Panc1 (cell line): ENCODE measurements around the gene ENDOG. TPM values are rescaled to one million over a fixed set of nuclear protein-coding genes. Genes with fewer than 3 reads are reported as not detected.

Experiments used
- ATAC-seq: fragments of 200-7000 bp; cut with Tn5 transposase; 2 replicates; pipeline ENCODE4 v1.9.1; 2020; ENCODE audit warnings: mild to moderate bottlenecking, moderate library complexity
- BruUV-seq: library from RNA; stranded (reverse); fragments of 400-500 nt; replicated peaks from 2 replicates; lab custom pipeline; 2021; lab: Mats Ljungman, UMichigan
- CTCF ChIA-PET: fragments of 300-600 bp; sonication (Branson Sonifier 250); formaldehyde crosslinking; loops from one replicate; lab custom pipeline; 2022; ENCODE audit warnings: antibody characterized with exemption; lab: Charles Lee
- POLR2A ChIA-PET: fragments of 300-600 bp; sonication (Branson Sonifier 250); formaldehyde crosslinking; loops from one replicate; lab custom pipeline; 2022; ENCODE audit warnings: antibody characterized with exemption; lab: Charles Lee
- DNase-seq: peaks from one replicate; pipeline ENCODE4 v3.0.0-alpha.2; 2010; ENCODE audit warnings: low read depth, low spot score
- H3K27ac ChIP-seq: 2 replicates; pipeline ENCODE4 v1.5.1; 2011; ENCODE audit warnings: mild to moderate bottlenecking, low read length, inconsistent platforms
- H3K27me3 ChIP-seq: fragments of 200-500 bp; sonication (Bioruptor generic); 2 replicates; pipeline ENCODE4 v1.6.0; 2014; ENCODE audit warnings: low read length, inconsistent platforms; ENCODE audit not compliant: control insufficient read depth, insufficient read depth
- H3K36me3 ChIP-seq: fragments of 200-500 bp; sonication (Bioruptor generic); 2 replicates; pipeline ENCODE4 v1.5.1; 2014; ENCODE audit warnings: inconsistent platforms, mild to moderate bottlenecking, low read length, moderate library complexity; ENCODE audit not compliant: control insufficient read depth, insufficient read depth
- H3K4me1 ChIP-seq: 2 replicates; pipeline ENCODE4 v1.5.1; 2011; ENCODE audit warnings: inconsistent platforms, mild to moderate bottlenecking, low read length, moderate library complexity; ENCODE audit not compliant: control insufficient read depth, insufficient read depth
- H3K4me3 ChIP-seq, 2 experiments: 2 replicates each; pipeline ENCODE4 v1.5.1; 2011 to 2012; ENCODE audit warnings: low read depth in 2 of 2, low read length in 2 of 2, mild to moderate bottlenecking in 2 of 2, inconsistent platforms in 1 of 2, moderate library complexity in 1 of 2
- H3K9me3 ChIP-seq: fragments of 200-500 bp; sonication (Bioruptor generic); 2 replicates; pipeline ENCODE4 v1.5.1; 2014; ENCODE audit warnings: low read depth, mild to moderate bottlenecking, inconsistent platforms, low read length, moderate library complexity; ENCODE audit not compliant: control insufficient read depth, insufficient read depth
- CTCF ChIP-seq: fragments of 450-650 bp; IDR thresholded peaks from 2 replicates; pipeline ENCODE4 v1.5.1; 2017; ENCODE audit warnings: mild to moderate bottlenecking
- POLR2AphosphoS5 ChIP-seq: IDR thresholded peaks from 2 replicates; pipeline ENCODE4 v1.6.1; 2012; ENCODE audit warnings: mild to moderate bottlenecking, low read depth, low read length, moderate library complexity
- REST ChIP-seq, 2 experiments: IDR thresholded peaks; 2 replicates each; pipeline ENCODE4 v1.6.1; 2011 to 2012; ENCODE audit warnings: low read depth in 2 of 2, control low read depth in 1 of 2, low read length in 1 of 2, mild to moderate bottlenecking in 1 of 2, moderate library complexity in 1 of 2; ENCODE audit not compliant: insufficient read depth in 1 of 2
- SIN3A ChIP-seq: IDR thresholded peaks from 2 replicates; pipeline ENCODE4 v1.6.1; 2012; ENCODE audit warnings: low read depth, mild to moderate bottlenecking, low read length, moderate library complexity, borderline replicate concordance; ENCODE audit not compliant: insufficient read depth
- TCF7L2 ChIP-seq: IDR thresholded peaks from 2 replicates; pipeline ENCODE4 v1.6.1; 2011; ENCODE audit warnings: mild to moderate bottlenecking, low read depth, low read length, inconsistent platforms
- in situ Hi-C: cut with HindIII; loops from 2 replicates; pipeline ENCODE4 v1.10.0; 2016; ENCODE audit warnings: low sequenced_read_pairs, low pct_unique_long_range_greater_than_20kb
- intact Hi-C: fragments of 100-400 bp; cut with micrococcal nuclease; formaldehyde crosslinking; loops from one replicate; pipeline ENCODE4 v1.10.0; 2022; ENCODE audit not compliant: unreplicated experiment
- total RNA-seq: library from RNA; stranded (reverse); gene quantifications from one replicate; pipeline ENCODE4 v1.2.1, GENCODE V29; 2021; ENCODE audit not compliant: unreplicated experiment

The ENDOG gene
- total RNA-seq, 1 experiment from 2014 or later: 39.9 TPM

- Histone ChIP-seq H3K27me3 (no peaks in the 10 kb centered on the region), H3K4me3 (no peak overlapping the region), H3K36me3 (no peaks in the 10 kb centered on the region; the same call in 1 of the 2 replicates), H3K9me3 (no peaks in the 10 kb centered on the region), H3K4me1 (no peaks in the 10 kb centered on the region), H3K27ac (no peak overlapping the region)
- intact Hi-C loops: no loop called here
- ChIA-PET CTCF (no interaction called here), POLR2A (no interaction called here)
- no peak for DNase-seq
- TF ChIP-seq POLR2AphosphoS5 (no peak), REST (IDR thresholded peaks at IDR 0.05; ENCODE audit: insufficient read depth in 1 of 2, low read depth in 2 of 2, low read length in 1 of 2) (no peak), CTCF (no peak), SIN3A (no peak), TCF7L2 (no peak)
- ATAC-seq: no peak
- BruUV-seq: no TSS peak
- in situ Hi-C loops: no loop called here
Observed at GRCh38 chr9:128798896-128799295, 19.4 kb upstream of the ENDOG start.

GRCh38 chr9:128800061-128800460 is 18.2 kb upstream of the ENDOG start:
- BruUV-seq: no TSS peak
- no peaks in the 10 kb centered on the region for H3K27me3 ChIP-seq
- no peaks in the 10 kb centered on the region for H3K4me1 ChIP-seq
- ChIA-PET CTCF (no interaction called here), POLR2A (interaction anchor here (0.7 kb wide), 1 partner anchor 139 kb away, joined by 8 read pairs; no protein-coding TSS in a partner anchor)
- no peaks in the 10 kb centered on the region for H3K36me3 ChIP-seq
- intact Hi-C loops: no loop called here
- no peak overlapping the region for H3K27ac ChIP-seq
- ATAC-seq (no peak), DNase-seq (no peak)
- H3K4me3 ChIP-seq: no peak overlapping the region
- TF ChIP-seq CTCF: no peak
- no peak for TF ChIP-seq REST (IDR thresholded peaks at IDR 0.05; ENCODE audit: insufficient read depth in 1 of 2, low read depth in 2 of 2, low read length in 1 of 2)
- TF ChIP-seq SIN3A: no peak
- no peak for TF ChIP-seq TCF7L2
- no peak for TF ChIP-seq POLR2AphosphoS5
- in situ Hi-C loops: no loop called here
- no peaks in the 10 kb centered on the region for H3K9me3 ChIP-seq
